Natural killer cell treated with Interleukin-12 subunit alpha and Interleukin-12 subunit beta and Interleukin-15 and Interleukin-18, amount 100 ng/mL, for 72 hours (primary cell): Measurements from ENCODE around the gene FNIP1. TPM values are rescaled to one million over a fixed set of nuclear protein-coding genes. Genes with fewer than 3 reads are reported as not detected.
"Not testable (repeated sequence)": the region's sequence is repeated elsewhere in the genome, so short reads cannot be mapped to it uniquely, and the experiment has no call there.

Source experiments
- ATAC-seq, 2 donors: fragments of 150-1000 bp; cut with Tn5 transposase in 1 of 2; sonication (Bioruptor Pico), chemical (Tn5 transposase) in 1 of 2; 2 replicates each; pipeline ENCODE4 v1.10.0; 2021
- DNase-seq: peaks from one replicate; pipeline ENCODE4 v3.0.0; 2022; ENCODE audit warnings: low spot score
- H3K27ac Mint-ChIP-seq, 2 donors: 1 replicate in 1 of 2; 2 replicates in 1 of 2; pipeline ENCODE4 v1.8.0; 2022; ENCODE audit warnings: mixed read lengths in 2 of 2, mild to moderate bottlenecking in 1 of 2, moderate library complexity in 1 of 2
- H3K27me3 Mint-ChIP-seq, 2 donors: 1 replicate in 1 of 2; 2 replicates in 1 of 2; pipeline ENCODE4 v1.8.0; 2022; ENCODE audit warnings: mixed read lengths in 2 of 2
- H3K36me3 Mint-ChIP-seq: one replicate; pipeline ENCODE4 v1.8.0; 2022; ENCODE audit warnings: mixed read lengths
- H3K4me1 Mint-ChIP-seq, 2 donors: 1 replicate in 1 of 2; 2 replicates in 1 of 2; pipeline ENCODE4 v1.8.0; 2022; ENCODE audit warnings: low read depth in 2 of 2, mixed read lengths in 2 of 2, mild to moderate bottlenecking in 1 of 2
- H3K4me3 Mint-ChIP-seq: one replicate; pipeline ENCODE4 v1.8.0; 2022; ENCODE audit warnings: mixed read lengths
- H3K9me3 Mint-ChIP-seq: 2 replicates; pipeline ENCODE4 v1.8.0; 2022; ENCODE audit warnings: mixed read lengths
- total RNA-seq, 2 donors: library from RNA; stranded (reverse); gene quantifications; one replicate each; pipeline ENCODE4 v1.2.3, GENCODE V29; 2022

Gene FNIP1
- total RNA-seq, 2 donors from 2014 or later = 27.5 to 27.7 TPM

- H3K9me3 Mint-ChIP-seq = no peaks in the 10 kb centered on the region
- H3K4me3 Mint-ChIP-seq = no peak overlapping the region
- ATAC-seq (no peak), DNase-seq (no peak)
- peaks cover 26 to 37% of the 10 kb centered on the region in 2 donors for H3K4me1 Mint-ChIP-seq
- H3K27ac Mint-ChIP-seq = no peak overlapping the region
- H3K36me3 Mint-ChIP-seq = peaks cover 10% of the 10 kb centered on the region
- H3K27me3 Mint-ChIP-seq = no peaks in the 10 kb centered on the region
These were observed 166.4 kb downstream of the FNIP1 start for GRCh38 chr5:131630208-131630962.

- peak overlapping the region in 1 of 2 donors; percentile 72 for H3K27ac Mint-ChIP-seq
These were observed 167.8 kb downstream of the FNIP1 start for GRCh38 chr5:131628990-131629389.

GRCh38 chr5:131627207-131627865, 169.5 kb downstream of the FNIP1 start:
- no peaks in the 10 kb centered on the region for H3K27me3 Mint-ChIP-seq
- peaks cover 5% of the 10 kb centered on the region for H3K36me3 Mint-ChIP-seq
- H3K4me3 Mint-ChIP-seq = no peak overlapping the region
- DNase-seq (no peak), ATAC-seq (no peak)
- no peaks in the 10 kb centered on the region for H3K9me3 Mint-ChIP-seq
- H3K4me1 Mint-ChIP-seq = peaks cover 18 to 31% of the 10 kb centered on the region in 2 donors
- no peak overlapping the region for H3K27ac Mint-ChIP-seq

More at GRCh38 chr5:131628990-131629389, 167.8 kb downstream of the FNIP1 start:
- ATAC-seq (no peak), DNase-seq (no peak)
- Mint-ChIP-seq H3K9me3 (no peaks in the 10 kb centered on the region), H3K4me1 (peaks cover 21 to 30% of the 10 kb centered on the region in 2 donors), H3K36me3 (peaks cover 5% of the 10 kb centered on the region), H3K27me3 (no peaks in the 10 kb centered on the region), H3K4me3 (no peak overlapping the region)

- Mint-ChIP-seq H3K36me3 (no peaks in the 10 kb centered on the region), H3K27ac (no peak overlapping the region), H3K9me3 (no peaks in the 10 kb centered on the region), H3K27me3 (no peaks in the 10 kb centered on the region), H3K4me1 (peaks cover 29 to 57% of the 10 kb centered on the region in 2 donors), H3K4me3 (no peak overlapping the region)
- ATAC-seq (no peak), DNase-seq (no peak)
These were observed 174.2 kb downstream of the FNIP1 start for GRCh38 chr5:131622633-131623032.

GRCh38 chr5:131621164-131621563, 175.7 kb downstream of the FNIP1 start:
- DNase-seq, H3K36me3 Mint-ChIP-seq, H3K27me3 Mint-ChIP-seq, H3K4me3 Mint-ChIP-seq, H3K27ac Mint-ChIP-seq, ATAC-seq, H3K9me3 Mint-ChIP-seq: not testable (repeated sequence)
- peaks cover 33 to 54% of the 10 kb centered on the region in 2 donors for H3K4me1 Mint-ChIP-seq

- no peaks in the 10 kb centered on the region for H3K27me3 Mint-ChIP-seq
- DNase-seq (no peak), ATAC-seq (no peak)
- H3K4me1 Mint-ChIP-seq = peaks cover 41 to 53% of the 10 kb centered on the region in 2 donors
- no peaks in the 10 kb centered on the region for H3K36me3 Mint-ChIP-seq
- no peak overlapping the region for H3K4me3 Mint-ChIP-seq
- H3K27ac Mint-ChIP-seq = no peak overlapping the region
- H3K9me3 Mint-ChIP-seq = no peaks in the 10 kb centered on the region
These were observed 177.7 kb downstream of the FNIP1 start for GRCh38 chr5:131619102-131619501.

GRCh38 chr5:131617140-131617822, 179.5 kb downstream of the FNIP1 start:
- Mint-ChIP-seq H3K4me1 (peaks cover 44 to 48% of the 10 kb centered on the region in 2 donors), H3K4me3 (no peak overlapping the region), H3K27ac (no peak overlapping the region), H3K9me3 (no peaks in the 10 kb centered on the region), H3K36me3 (no peaks in the 10 kb centered on the region), H3K27me3 (no peaks in the 10 kb centered on the region)
- DNase-seq (no peak), ATAC-seq (no peak)

GRCh38 chr5:131615957-131616356, 180.9 kb downstream of the FNIP1 start:
- H3K27me3 Mint-ChIP-seq = no peaks in the 10 kb centered on the region
- no peak overlapping the region for H3K4me3 Mint-ChIP-seq
- DNase-seq (no peak), ATAC-seq (no peak)
- no peaks in the 10 kb centered on the region for H3K36me3 Mint-ChIP-seq
- H3K27ac Mint-ChIP-seq = no peak overlapping the region
- no peaks in the 10 kb centered on the region for H3K9me3 Mint-ChIP-seq
- H3K4me1 Mint-ChIP-seq = peaks cover 39 to 44% of the 10 kb centered on the region in 2 donors

- ATAC-seq (no peak), DNase-seq (no peak)
- Mint-ChIP-seq H3K36me3 (no peaks in the 10 kb centered on the region), H3K9me3 (no peaks in the 10 kb centered on the region), H3K4me1 (peaks cover 40 to 49% of the 10 kb centered on the region in 2 donors), H3K27ac (no peak overlapping the region), H3K27me3 (no peaks in the 10 kb centered on the region), H3K4me3 (no peak overlapping the region)
These were observed 183.4 kb downstream of the FNIP1 start for GRCh38 chr5:131613423-131613822.

GRCh38 chr5:131611064-131611381, 185.8 kb downstream of the FNIP1 start:
- Mint-ChIP-seq H3K9me3 (no peaks in the 10 kb centered on the region), H3K27ac (no peak overlapping the region), H3K4me3 (no peak overlapping the region), H3K36me3 (no peaks in the 10 kb centered on the region), H3K4me1 (peaks cover 37 to 49% of the 10 kb centered on the region in 2 donors), H3K27me3 (no peaks in the 10 kb centered on the region)
- ATAC-seq (no peak), DNase-seq (no peak)

- Mint-ChIP-seq H3K9me3 (no peaks in the 10 kb centered on the region), H3K27me3 (no peaks in the 10 kb centered on the region)
These were observed 186.4 kb downstream of the FNIP1 start for GRCh38 chr5:131610198-131611063.

GRCh38 chr5:131609774-131610173, 187.0 kb downstream of the FNIP1 start:
- no peaks in the 10 kb centered on the region for H3K36me3 Mint-ChIP-seq
- H3K27ac Mint-ChIP-seq = no peak overlapping the region
- no peak for ATAC-seq

More at GRCh38 chr5:131610198-131611063, 186.4 kb downstream of the FNIP1 start:
- Mint-ChIP-seq H3K36me3 (no peaks in the 10 kb centered on the region), H3K27ac (no peak overlapping the region), H3K4me3 (no peak overlapping the region), H3K4me1 (peaks cover 33 to 47% of the 10 kb centered on the region in 2 donors)
- DNase-seq = no peak
- no peak for ATAC-seq

GRCh38 chr5:131608597-131608996, 188.2 kb downstream of the FNIP1 start:
- ATAC-seq (no peak), DNase-seq (no peak)
- Mint-ChIP-seq H3K27ac (no peak overlapping the region), H3K4me1 (peaks cover 39 to 40% of the 10 kb centered on the region in 2 donors), H3K36me3 (no peaks in the 10 kb centered on the region), H3K27me3 (no peaks in the 10 kb centered on the region), H3K9me3 (no peaks in the 10 kb centered on the region), H3K4me3 (no peak overlapping the region)

More at GRCh38 chr5:131609774-131610173, 187.0 kb downstream of the FNIP1 start:
- Mint-ChIP-seq H3K9me3 (no peaks in the 10 kb centered on the region), H3K27me3 (no peaks in the 10 kb centered on the region), H3K4me1 (peaks cover 39 to 47% of the 10 kb centered on the region in 2 donors), H3K4me3 (no peak overlapping the region)
- no peak for DNase-seq
